A549 (cell line): ENCODE results near the gene KMO. TPM values are rescaled to one million over a fixed set of nuclear protein-coding genes. Genes with fewer than 3 reads are reported as not detected.

Experiments
- ATAC-seq, 2 experiments: fragments of 200-7000 bp in 1 of 2; fragments of >200 bp in 1 of 2; cut with Nextera tagmentation in 1 of 2; cut with Tn5 transposase in 1 of 2; 3 replicates each; pipeline versions ENCODE4 v1.8.0 to v1.9.1; 2018 to 2020; ENCODE audit warnings: mild to moderate bottlenecking in 1 of 2, moderate library complexity in 1 of 2
- CTCF ChIA-PET: fragments of 300-600 bp; sonication (Branson Sonifier 250); formaldehyde crosslinking; extraction: SDS; loops from one replicate; lab custom pipeline; 2021; ENCODE audit warnings: antibody characterized with exemption, inconsistent platforms; lab: Yijun Ruan, JAX
- POLR2A ChIA-PET: fragments of 350-600 bp; formaldehyde crosslinking; extraction: SDS; loops from one replicate; lab custom pipeline; 2021; ENCODE audit warnings: antibody characterized with exemption, inconsistent platforms; lab: Yijun Ruan, JAX
- DNase-seq, 2 experiments: peaks; one replicate each; pipeline versions ENCODE4 v3.0.0 to v3.0.0-alpha.2; 2011 to 2016; ENCODE audit warnings: low read depth in 1 of 2, low spot score in 1 of 2
- FAIRE-seq: peaks from 2 replicates; lab custom pipeline; 2011; peaks lifted over from hg19 to GRCh38; lab: Jason Lieb, UNC
- H3K27ac ChIP-seq, 2 experiments: fragments of >200 bp; sonication (Bioruptor Twin); formaldehyde crosslinking; 3 replicates each; pipeline ENCODE4 v1.5.1; 2016 to 2017
- H3K4me1 ChIP-seq: fragments of >200 bp; sonication (Bioruptor Twin); formaldehyde crosslinking; 3 replicates; pipeline ENCODE4 v1.6.1; 2016
- H3K4me2 ChIP-seq: fragments of >200 bp; sonication (Bioruptor Twin); formaldehyde crosslinking; 3 replicates; pipeline ENCODE4 v1.6.1; 2016
- H3K4me3 ChIP-seq: fragments of >200 bp; sonication (Bioruptor Twin); formaldehyde crosslinking; 3 replicates; pipeline ENCODE4 v1.5.1; 2016
- H3K9me3 ChIP-seq: fragments of >200 bp; sonication (Bioruptor Twin); formaldehyde crosslinking; 3 replicates; pipeline ENCODE4 v1.6.1; 2016
- CEBPB ChIP-seq, 2 experiments: fragments of >200 bp in 1 of 2; sonication (Bioruptor Twin) in 1 of 2; formaldehyde crosslinking in 1 of 2; IDR thresholded peaks; 2 replicates each; pipeline ENCODE4 v1.6.1; 2012 to 2016
- CHD4 ChIP-seq: fragments of 200-600 bp; sonication (generic); IDR thresholded peaks from 2 replicates; pipeline ENCODE4 v1.6.1; 2016; ENCODE audit warnings: antibody characterized with exemption, mild to moderate bottlenecking, borderline replicate concordance
- ESRRA ChIP-seq: fragments of 150-350 bp; IDR thresholded peaks from 2 replicates; pipeline ENCODE4 v1.6.1; 2014; ENCODE audit warnings: mild to moderate bottlenecking, low read length, borderline replicate concordance
- HOXA7 ChIP-seq: fragments of 250-450 bp; sonication (Bioruptor Pico); IDR thresholded peaks from 2 replicates; pipeline ENCODE4 v1.5.0; 2020; ENCODE audit warnings: mild to moderate bottlenecking, moderate library complexity
- MAFK ChIP-seq: fragments of 450-650 bp; IDR thresholded peaks from 2 replicates; pipeline ENCODE4 v1.6.1; 2014; ENCODE audit not compliant: partially characterized antibody
- MAX ChIP-seq: IDR thresholded peaks from 2 replicates; pipeline ENCODE4 v1.6.1; 2012
- MYC ChIP-seq: IDR thresholded peaks from 2 replicates; pipeline ENCODE4 v1.6.1; 2012; ENCODE audit warnings: mild to moderate bottlenecking, inconsistent platforms, low read length, improper control_type of control experiment, borderline replicate concordance
- NPAS2 ChIP-seq: fragments of 250-450 bp; sonication (Bioruptor Pico); IDR thresholded peaks from 2 replicates; pipeline ENCODE4 v1.8.0; 2022; ENCODE audit warnings: mild to moderate bottlenecking, moderate library complexity, borderline replicate concordance
- POLR2A ChIP-seq: IDR thresholded peaks from 2 replicates; pipeline ENCODE4 v1.6.1; 2012; ENCODE audit warnings: mild to moderate bottlenecking, low read length
- POLR2AphosphoS2 ChIP-seq: conservative IDR thresholded peaks from 2 replicates; pipeline ENCODE4 v1.6.1; 2012; ENCODE audit warnings: low read length, improper control_type of control experiment, inconsistent platforms
- RARB ChIP-seq: fragments of 250-450 bp; sonication (Bioruptor Pico); IDR thresholded peaks from 2 replicates; pipeline ENCODE4 v1.8.0; 2021; ENCODE audit warnings: mild to moderate bottlenecking, moderate library complexity
- RCOR1 ChIP-seq: fragments of 150-350 bp; IDR thresholded peaks from 2 replicates; pipeline ENCODE4 v1.6.1; 2014; ENCODE audit warnings: antibody characterized with exemption, low read length, low read depth
- RFX5 ChIP-seq: fragments of 450-650 bp; IDR thresholded peaks from 2 replicates; pipeline ENCODE4 v1.7.1; 2014; ENCODE audit warnings: antibody characterized with exemption, mild to moderate bottlenecking, moderate library complexity
- ZNF302 ChIP-seq: fragments of 250-450 bp; sonication (Bioruptor Pico); IDR thresholded peaks from 2 replicates; pipeline ENCODE4 v1.9.0; 2021; ENCODE audit warnings: inconsistent platforms, mild to moderate bottlenecking, moderate library complexity
- WGBS: methylation state at CpG from one replicate; pipeline ENCODE4 v1.1.6; 2017; ENCODE audit errors: missing lambda C conversion rate; 5-methylcytosine and 5-hydroxymethylcytosine counted together
- polyA plus RNA-seq, 4 experiments: library from polyadenylated mRNA; depleted of rRNA in 3 of 4; stranded (reverse); fragments of >200 nt; fragmentation: RNase III in 1 of 4; extraction: RNeasy Plus Mini Kit Qiagen cat#74134 plus additional on column Dnase treatment in 1 of 4; gene quantifications; 2 replicates in 3 of 4; 3 replicates in 1 of 4; pipeline ENCODE4 v1.2.3, GENCODE V29; 2011 to 2017
- TF ChIP-seq, protein P1 (sequence below): fragments of 200-600 bp; sonication (generic); IDR thresholded peaks from 2 replicates; pipeline ENCODE4 v1.6.1; 2016; ENCODE audit warnings: antibody characterized with exemption, mild to moderate bottlenecking, moderate library complexity
- TF ChIP-seq, protein P2 (sequence below): fragments of 450-650 bp; IDR thresholded peaks from 2 replicates; pipeline ENCODE4 v1.6.1; 2014; ENCODE audit warnings: antibody characterized with exemption

The KMO gene
- polyA plus RNA-seq, 2 of the 4 experiments (the other 2 are of a cell fraction) = 0.35 to 0.47 TPM

GRCh38 chr1:241557031-241557430 is 24.9 kb downstream of the KMO start:
- Histone ChIP-seq H3K4me3 (no peak overlapping the region), H3K9me3 (no peaks in the 10 kb centered on the region), H3K4me2 (no peak overlapping the region), H3K4me1 (peaks cover 21% of the 10 kb centered on the region), H3K27ac (no peak overlapping the region)
- DNase-seq (no peak), ATAC-seq (no peak), FAIRE-seq (no peak)
- CTCF ChIA-PET = no interaction called here
- POLR2A ChIA-PET = no interaction called here
- 87% methylated on average over 5 of the region's 5 CpGs for WGBS
- TF ChIP-seq MAX = no peak
- TF ChIP-seq NPAS2 (CRISPR knock-in tag) = no peak
- no peak for TF ChIP-seq POLR2AphosphoS2
- no peak for TF ChIP-seq POLR2A
- TF ChIP-seq, protein P1, sequence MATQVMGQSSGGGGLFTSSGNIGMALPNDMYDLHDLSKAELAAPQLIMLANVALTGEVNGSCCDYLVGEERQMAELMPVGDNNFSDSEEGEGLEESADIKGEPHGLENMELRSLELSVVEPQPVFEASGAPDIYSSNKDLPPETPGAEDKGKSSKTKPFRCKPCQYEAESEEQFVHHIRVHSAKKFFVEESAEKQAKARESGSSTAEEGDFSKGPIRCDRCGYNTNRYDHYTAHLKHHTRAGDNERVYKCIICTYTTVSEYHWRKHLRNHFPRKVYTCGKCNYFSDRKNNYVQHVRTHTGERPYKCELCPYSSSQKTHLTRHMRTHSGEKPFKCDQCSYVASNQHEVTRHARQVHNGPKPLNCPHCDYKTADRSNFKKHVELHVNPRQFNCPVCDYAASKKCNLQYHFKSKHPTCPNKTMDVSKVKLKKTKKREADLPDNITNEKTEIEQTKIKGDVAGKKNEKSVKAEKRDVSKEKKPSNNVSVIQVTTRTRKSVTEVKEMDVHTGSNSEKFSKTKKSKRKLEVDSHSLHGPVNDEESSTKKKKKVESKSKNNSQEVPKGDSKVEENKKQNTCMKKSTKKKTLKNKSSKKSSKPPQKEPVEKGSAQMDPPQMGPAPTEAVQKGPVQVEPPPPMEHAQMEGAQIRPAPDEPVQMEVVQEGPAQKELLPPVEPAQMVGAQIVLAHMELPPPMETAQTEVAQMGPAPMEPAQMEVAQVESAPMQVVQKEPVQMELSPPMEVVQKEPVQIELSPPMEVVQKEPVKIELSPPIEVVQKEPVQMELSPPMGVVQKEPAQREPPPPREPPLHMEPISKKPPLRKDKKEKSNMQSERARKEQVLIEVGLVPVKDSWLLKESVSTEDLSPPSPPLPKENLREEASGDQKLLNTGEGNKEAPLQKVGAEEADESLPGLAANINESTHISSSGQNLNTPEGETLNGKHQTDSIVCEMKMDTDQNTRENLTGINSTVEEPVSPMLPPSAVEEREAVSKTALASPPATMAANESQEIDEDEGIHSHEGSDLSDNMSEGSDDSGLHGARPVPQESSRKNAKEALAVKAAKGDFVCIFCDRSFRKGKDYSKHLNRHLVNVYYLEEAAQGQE = no peak
- TF ChIP-seq ZNF302 (CRISPR knock-in tag) = no peak

GRCh38 chr1:241557551-241558193 is 25.5 kb downstream of the KMO start:
- ATAC-seq (peak in 1 of 2 experiments; percentile 30; a peak in 2 of 6 replicates), DNase-seq (no peak), FAIRE-seq (no peak)
- Histone ChIP-seq H3K4me3 (no peak overlapping the region), H3K4me1 (peaks cover 21% of the 10 kb centered on the region), H3K9me3 (no peaks in the 10 kb centered on the region), H3K4me2 (peak overlapping the region; percentile 77), H3K27ac (peak overlapping the region; percentile 8 to 65; a peak in 1 of 6 replicates)
- TF ChIP-seq CEBPB (IDR thresholded peaks at IDR 0.05) = 0 out of 4 replicates have a peak, but pooled peaks of 1 of the 2 experiments have one; percentile 25
- TF ChIP-seq, protein P2, sequence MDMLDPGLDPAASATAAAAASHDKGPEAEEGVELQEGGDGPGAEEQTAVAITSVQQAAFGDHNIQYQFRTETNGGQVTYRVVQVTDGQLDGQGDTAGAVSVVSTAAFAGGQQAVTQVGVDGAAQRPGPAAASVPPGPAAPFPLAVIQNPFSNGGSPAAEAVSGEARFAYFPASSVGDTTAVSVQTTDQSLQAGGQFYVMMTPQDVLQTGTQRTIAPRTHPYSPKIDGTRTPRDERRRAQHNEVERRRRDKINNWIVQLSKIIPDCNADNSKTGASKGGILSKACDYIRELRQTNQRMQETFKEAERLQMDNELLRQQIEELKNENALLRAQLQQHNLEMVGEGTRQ = no peak
- TF ChIP-seq CHD4 = no peak
- ChIA-PET CTCF (no interaction called here), POLR2A (no interaction called here)
- WGBS = 68% methylated on average over 5 of the region's 5 CpGs

DNA sequence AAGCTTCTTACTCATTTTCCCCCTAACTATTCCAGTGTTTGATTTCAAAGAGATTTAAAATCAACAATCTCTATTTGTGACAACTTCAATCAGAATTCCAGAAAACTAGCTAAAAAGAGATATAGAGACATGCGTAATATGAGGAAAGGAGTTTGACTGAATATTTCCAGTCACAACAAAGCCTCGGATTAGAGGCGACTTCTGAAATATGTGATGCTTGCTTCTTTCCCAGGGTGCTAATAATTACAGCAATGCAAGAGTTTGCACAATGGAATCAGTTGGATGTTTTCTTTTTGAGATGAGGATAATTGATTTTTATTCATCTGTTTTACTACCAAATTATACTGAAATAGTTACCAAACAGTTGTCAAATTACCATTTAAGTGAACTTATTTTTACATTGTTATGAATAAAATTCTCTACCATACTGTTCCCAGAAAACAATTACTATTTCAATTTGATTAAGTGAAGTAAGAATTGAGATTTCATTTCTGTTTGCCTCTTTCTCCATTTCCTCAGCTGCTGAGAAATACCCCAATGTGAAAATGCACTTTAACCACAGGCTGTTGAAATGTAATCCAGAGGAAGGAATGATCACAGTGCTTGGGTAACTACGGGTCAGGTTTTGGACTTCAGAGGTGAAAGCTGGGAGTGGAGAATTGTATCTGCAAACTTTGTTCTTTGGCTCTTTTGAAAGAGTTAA is 28.1 kb downstream of the KMO start:
- H3K27ac ChIP-seq = no peak overlapping the region
- no peak overlapping the region for H3K4me2 ChIP-seq
- TF ChIP-seq MAFK (no peak), HOXA7 (no peak), ESRRA (no peak)
- CTCF ChIA-PET = interaction anchor here (1.3 kb wide), 1 partner anchor 50 kb away, joined by 3 read pairs; no protein-coding TSS in a partner anchor
- POLR2A ChIA-PET = no interaction called here
- H3K4me3 ChIP-seq = no peak overlapping the region
- H3K9me3 ChIP-seq = no peaks in the 10 kb centered on the region
- peaks cover 21% of the 10 kb centered on the region for H3K4me1 ChIP-seq
- WGBS = 85% methylated on average over 4 of the region's 4 CpGs
- DNase-seq (no peak), FAIRE-seq (no peak), ATAC-seq (no peak)

GRCh38 chr1:241560849-241561187 is 28.6 kb downstream of the KMO start:
- 91% methylated on average over 3 of the region's 3 CpGs for WGBS
- no peak for FAIRE-seq
- CTCF ChIA-PET = interaction anchor here (1.3 kb wide), 1 partner anchor 50 kb away, joined by 3 read pairs; no protein-coding TSS in a partner anchor
- no peak for TF ChIP-seq RCOR1
- no peak for TF ChIP-seq NPAS2 (CRISPR knock-in tag)
- no peak for TF ChIP-seq MYC
- TF ChIP-seq RARB (CRISPR knock-in tag) = no peak
- no peak for TF ChIP-seq RFX5
- POLR2A ChIA-PET = no interaction called here
- Histone ChIP-seq H3K4me1 (peaks cover 21% of the 10 kb centered on the region), H3K4me3 (no peak overlapping the region), H3K4me2 (no peak overlapping the region), H3K9me3 (no peaks in the 10 kb centered on the region), H3K27ac (no peak overlapping the region)
- DNase-seq = no peak
- no peak for ATAC-seq
